Heart left ventricle (tissue), 13 donors: Measurements from ENCODE around the gene PLCB1.

Source experiments
- POLR2A ChIP-seq, 2 donors: fragments of 450-650 bp; IDR thresholded peaks; one replicate each; pipeline ENCODE4 v1.6.1; 2017; ENCODE audit warnings: antibody characterized with exemption in 2 of 2, mild to moderate bottlenecking in 2 of 2, moderate library complexity in 2 of 2
- TF ChIP-seq, protein P1 (sequence below), 12 donors: fragments of 200-600 bp; sonication (generic) in 4 of 12; IDR thresholded peaks; one replicate each; pipeline versions ENCODE4 v1.5.0 to v1.8.0; 2018 to 2022; ENCODE audit warnings: antibody characterized with exemption in 12 of 12, mild to moderate bottlenecking in 5 of 12
- donor health status: ischemic (EF 13 %, LVEDD 7.1; RV severe dilation, severe dysfunction).
- donor health status: DM: no; HTN: yes; CAD: no.
- donor health status: DM: no; HTN: no; CAD: no.
- donor health status: ischemic (EF 25% LVEDD 6.9; RV normal size, moderate dysfunction).
- donor health status: ischemic (EF 25% LVEDD 5.7; RV mildly dilated, moderate dysfunction).
- donor health status: ischemic (EF 35%, LVEDD 5.7; RV mildly dilated, moderate dysfunction).
- donor health status: nonischemic (EF 11% LVEDD 7.7; RV severe dilation, severe dysfunction).
- donor health status: DM: yes; HTN: yes; CAD: no.
- donor health status: PGD.
- donor health status: ischemic (EF 29% LVEDD 5.4; RV normal size, mild dysfunction).
- donor health status: nonischemic (EF 23%, LVEDD 6.1; RV moderate dilation, normal function).

- TF ChIP-seq, protein P1, sequence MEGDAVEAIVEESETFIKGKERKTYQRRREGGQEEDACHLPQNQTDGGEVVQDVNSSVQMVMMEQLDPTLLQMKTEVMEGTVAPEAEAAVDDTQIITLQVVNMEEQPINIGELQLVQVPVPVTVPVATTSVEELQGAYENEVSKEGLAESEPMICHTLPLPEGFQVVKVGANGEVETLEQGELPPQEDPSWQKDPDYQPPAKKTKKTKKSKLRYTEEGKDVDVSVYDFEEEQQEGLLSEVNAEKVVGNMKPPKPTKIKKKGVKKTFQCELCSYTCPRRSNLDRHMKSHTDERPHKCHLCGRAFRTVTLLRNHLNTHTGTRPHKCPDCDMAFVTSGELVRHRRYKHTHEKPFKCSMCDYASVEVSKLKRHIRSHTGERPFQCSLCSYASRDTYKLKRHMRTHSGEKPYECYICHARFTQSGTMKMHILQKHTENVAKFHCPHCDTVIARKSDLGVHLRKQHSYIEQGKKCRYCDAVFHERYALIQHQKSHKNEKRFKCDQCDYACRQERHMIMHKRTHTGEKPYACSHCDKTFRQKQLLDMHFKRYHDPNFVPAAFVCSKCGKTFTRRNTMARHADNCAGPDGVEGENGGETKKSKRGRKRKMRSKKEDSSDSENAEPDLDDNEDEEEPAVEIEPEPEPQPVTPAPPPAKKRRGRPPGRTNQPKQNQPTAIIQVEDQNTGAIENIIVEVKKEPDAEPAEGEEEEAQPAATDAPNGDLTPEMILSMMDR (IDR thresholded peaks at IDR 0.05) = no peak
- no peak for TF ChIP-seq POLR2A (IDR thresholded peaks at IDR 0.05)
These were observed 190.7 kb downstream of the PLCB1 start for GRCh38 chr20:8322662-8323217.
